ENCODE data around the gene LSS.

DNA sequence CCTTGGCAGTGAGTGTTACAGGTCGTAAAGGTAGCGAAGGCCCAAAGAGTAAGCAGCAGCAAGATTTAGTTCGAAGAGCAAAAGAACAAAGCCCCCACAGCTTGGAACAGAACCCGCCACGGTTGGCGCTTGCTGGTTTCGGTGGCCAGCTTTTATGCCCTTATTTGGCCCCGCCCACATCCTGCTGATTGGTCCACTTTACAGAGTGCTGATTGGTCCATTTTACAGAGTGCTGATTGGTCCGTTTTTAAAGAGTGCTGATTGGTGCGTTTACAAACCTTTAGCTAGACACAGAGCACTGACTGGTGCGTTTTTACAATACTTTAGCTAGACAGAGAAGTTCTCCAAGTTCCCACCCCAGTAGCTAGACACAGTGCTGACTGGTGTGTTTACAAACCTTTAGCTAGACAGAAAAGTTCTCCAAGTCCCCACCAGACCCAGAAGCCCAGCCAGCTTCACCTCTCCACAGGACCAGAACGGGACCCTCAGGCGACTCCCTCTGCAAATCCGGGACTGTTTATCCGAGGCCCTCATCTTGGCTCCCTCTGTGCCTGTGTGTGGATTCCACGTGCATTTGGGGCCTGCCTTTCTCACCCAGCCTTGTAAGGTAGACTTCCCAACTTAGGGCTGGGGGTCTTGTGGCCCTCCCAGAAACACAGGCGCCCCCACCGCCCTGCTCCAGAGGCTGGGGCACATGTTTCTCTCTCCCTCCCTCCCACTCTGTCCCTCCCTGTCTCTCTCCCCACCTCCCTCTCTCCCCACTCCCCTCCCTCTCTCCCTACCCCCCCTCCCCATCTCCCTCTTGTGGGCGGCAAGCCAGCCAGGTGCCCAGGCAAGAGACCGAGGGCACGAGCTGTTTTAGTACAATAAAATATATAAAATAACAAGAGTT is 85.7 kb downstream of the LSS start:
- TF ChIP-seq EZH2 (optimal IDR thresholded peaks at IDR 0.05; ENCODE audit: low read depth, low read length): no peak
- TF ChIP-seq, protein P1, sequence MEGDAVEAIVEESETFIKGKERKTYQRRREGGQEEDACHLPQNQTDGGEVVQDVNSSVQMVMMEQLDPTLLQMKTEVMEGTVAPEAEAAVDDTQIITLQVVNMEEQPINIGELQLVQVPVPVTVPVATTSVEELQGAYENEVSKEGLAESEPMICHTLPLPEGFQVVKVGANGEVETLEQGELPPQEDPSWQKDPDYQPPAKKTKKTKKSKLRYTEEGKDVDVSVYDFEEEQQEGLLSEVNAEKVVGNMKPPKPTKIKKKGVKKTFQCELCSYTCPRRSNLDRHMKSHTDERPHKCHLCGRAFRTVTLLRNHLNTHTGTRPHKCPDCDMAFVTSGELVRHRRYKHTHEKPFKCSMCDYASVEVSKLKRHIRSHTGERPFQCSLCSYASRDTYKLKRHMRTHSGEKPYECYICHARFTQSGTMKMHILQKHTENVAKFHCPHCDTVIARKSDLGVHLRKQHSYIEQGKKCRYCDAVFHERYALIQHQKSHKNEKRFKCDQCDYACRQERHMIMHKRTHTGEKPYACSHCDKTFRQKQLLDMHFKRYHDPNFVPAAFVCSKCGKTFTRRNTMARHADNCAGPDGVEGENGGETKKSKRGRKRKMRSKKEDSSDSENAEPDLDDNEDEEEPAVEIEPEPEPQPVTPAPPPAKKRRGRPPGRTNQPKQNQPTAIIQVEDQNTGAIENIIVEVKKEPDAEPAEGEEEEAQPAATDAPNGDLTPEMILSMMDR (IDR thresholded peaks at IDR 0.05; ENCODE audit: low read length): no peak
- TF ChIP-seq EZH2phosphoT487 (IDR thresholded peaks at IDR 0.05; ENCODE audit: low read length): no peak

Data from MM.1S (cell line).